ENCODE measurements around the gene KRT77. TPM values are rescaled to one million over a fixed set of nuclear protein-coding genes. Genes with fewer than 3 reads are reported as not detected.
"Not testable (repeated sequence)": the region's sequence is repeated elsewhere in the genome, so short reads cannot be mapped to it uniquely, and the experiment has no call there.

KRT77 gene
- total RNA-seq, 1 donor from 2014 or later: not detected

- no peaks in the 10 kb centered on the region for H3K36me3 ChIP-seq (ENCODE audit: control insufficient read depth in 3 of 3, insufficient read depth in 3 of 3, low read length in 3 of 3)
- H3K27me3 ChIP-seq (ENCODE audit: control insufficient read depth in 3 of 3, insufficient read depth in 3 of 3, low read length in 3 of 3): peaks cover 5 to 22% (median 7%) of the 10 kb centered on the region in 3 donors
- no peaks in the 10 kb centered on the region for H3K9me3 ChIP-seq (ENCODE audit: control insufficient read depth in 3 of 3, low read length in 3 of 3)
- H3K4me1 ChIP-seq (ENCODE audit: control insufficient read depth in 3 of 3, insufficient read depth in 3 of 3, low read length in 3 of 3): no peaks in the 10 kb centered on the region
- H3K27ac ChIP-seq (ENCODE audit: low read depth, low read length): no peak overlapping the region
- no peak overlapping the region for H3K9ac ChIP-seq (ENCODE audit: low read depth in 1 of 3, low read length in 3 of 3)
- H3K4me3 ChIP-seq (ENCODE audit: low read length in 3 of 3): no peak overlapping the region
Observed at GRCh38 chr12:52672321-52672933, 30.9 kb downstream of the KRT77 start.

GRCh38 chr12:52670961-52671360 lies 32.4 kb downstream of the KRT77 start:
- Histone ChIP-seq H3K4me1 (ENCODE audit: control insufficient read depth in 3 of 3, insufficient read depth in 3 of 3, low read length in 3 of 3) (no peaks in the 10 kb centered on the region), H3K36me3 (ENCODE audit: control insufficient read depth in 3 of 3, insufficient read depth in 3 of 3, low read length in 3 of 3) (no peaks in the 10 kb centered on the region), H3K9me3 (ENCODE audit: control insufficient read depth in 3 of 3, low read length in 3 of 3) (no peaks in the 10 kb centered on the region), H3K9ac (ENCODE audit: low read depth in 1 of 3, low read length in 3 of 3) (no peak overlapping the region), H3K27ac (ENCODE audit: low read depth, low read length) (no peak overlapping the region), H3K4me3 (ENCODE audit: low read length in 3 of 3) (no peak overlapping the region), H3K27me3 (ENCODE audit: control insufficient read depth in 3 of 3, insufficient read depth in 3 of 3, low read length in 3 of 3) (peaks cover 3 to 14% (median 12%) of the 10 kb centered on the region in 3 donors)

GRCh38 chr12:52670506-52670905 lies 32.8 kb downstream of the KRT77 start:
- no peak overlapping the region for H3K9ac ChIP-seq (ENCODE audit: low read depth in 1 of 3, low read length in 3 of 3)
- H3K27me3 ChIP-seq (ENCODE audit: control insufficient read depth in 3 of 3, insufficient read depth in 3 of 3, low read length in 3 of 3): peaks cover 3 to 16% (median 13%) of the 10 kb centered on the region in 3 donors
- H3K27ac ChIP-seq (ENCODE audit: low read depth, low read length): no peak overlapping the region

GRCh38 chr12:52669941-52670340 lies 33.4 kb downstream of the KRT77 start:
- H3K27ac ChIP-seq (ENCODE audit: low read depth, low read length); H3K4me3 ChIP-seq (ENCODE audit: low read length in 3 of 3); H3K9me3 ChIP-seq (ENCODE audit: control insufficient read depth in 3 of 3, low read length in 3 of 3); H3K4me1 ChIP-seq (ENCODE audit: control insufficient read depth in 3 of 3, insufficient read depth in 3 of 3, low read length in 3 of 3); H3K9ac ChIP-seq (ENCODE audit: low read depth in 1 of 3, low read length in 3 of 3); H3K36me3 ChIP-seq (ENCODE audit: control insufficient read depth in 3 of 3, insufficient read depth in 3 of 3, low read length in 3 of 3): not testable (repeated sequence)
- peaks cover 6 to 21% (median 19%) of the 10 kb centered on the region in 3 donors for H3K27me3 ChIP-seq (ENCODE audit: control insufficient read depth in 3 of 3, insufficient read depth in 3 of 3, low read length in 3 of 3)

More at GRCh38 chr12:52670506-52670905, 32.8 kb downstream of the KRT77 start:
- Histone ChIP-seq H3K9me3 (ENCODE audit: control insufficient read depth in 3 of 3, low read length in 3 of 3) (no peaks in the 10 kb centered on the region), H3K36me3 (ENCODE audit: control insufficient read depth in 3 of 3, insufficient read depth in 3 of 3, low read length in 3 of 3) (no peaks in the 10 kb centered on the region), H3K4me3 (ENCODE audit: low read length in 3 of 3) (no peak overlapping the region), H3K4me1 (ENCODE audit: control insufficient read depth in 3 of 3, insufficient read depth in 3 of 3, low read length in 3 of 3) (no peaks in the 10 kb centered on the region)

GRCh38 chr12:52669426-52669825 lies 33.9 kb downstream of the KRT77 start:
- Histone ChIP-seq H3K4me3 (ENCODE audit: low read length in 3 of 3) (no peak overlapping the region), H3K9ac (ENCODE audit: low read depth in 1 of 3, low read length in 3 of 3) (no peak overlapping the region), H3K36me3 (ENCODE audit: control insufficient read depth in 3 of 3, insufficient read depth in 3 of 3, low read length in 3 of 3) (no peaks in the 10 kb centered on the region), H3K27ac (ENCODE audit: low read depth, low read length) (no peak overlapping the region), H3K4me1 (ENCODE audit: control insufficient read depth in 3 of 3, insufficient read depth in 3 of 3, low read length in 3 of 3) (no peaks in the 10 kb centered on the region), H3K9me3 (ENCODE audit: control insufficient read depth in 3 of 3, low read length in 3 of 3) (no peaks in the 10 kb centered on the region), H3K27me3 (ENCODE audit: control insufficient read depth in 3 of 3, insufficient read depth in 3 of 3, low read length in 3 of 3) (peaks cover 10 to 21% (median 19%) of the 10 kb centered on the region in 3 donors)

GRCh38 chr12:52667931-52668330 lies 35.4 kb downstream of the KRT77 start:
- Histone ChIP-seq H3K27me3 (ENCODE audit: control insufficient read depth in 3 of 3, insufficient read depth in 3 of 3, low read length in 3 of 3) (peaks cover 16 to 21% (median 18%) of the 10 kb centered on the region in 3 donors), H3K4me1 (ENCODE audit: control insufficient read depth in 3 of 3, insufficient read depth in 3 of 3, low read length in 3 of 3) (no peaks in the 10 kb centered on the region), H3K9me3 (ENCODE audit: control insufficient read depth in 3 of 3, low read length in 3 of 3) (no peaks in the 10 kb centered on the region), H3K36me3 (ENCODE audit: control insufficient read depth in 3 of 3, insufficient read depth in 3 of 3, low read length in 3 of 3) (no peaks in the 10 kb centered on the region), H3K9ac (ENCODE audit: low read depth in 1 of 3, low read length in 3 of 3) (no peak overlapping the region), H3K4me3 (ENCODE audit: low read length in 3 of 3) (no peak overlapping the region), H3K27ac (ENCODE audit: low read depth, low read length) (no peak overlapping the region)

- no peak overlapping the region for H3K4me3 ChIP-seq (ENCODE audit: low read length in 3 of 3)
- H3K27ac ChIP-seq (ENCODE audit: low read depth, low read length): no peak overlapping the region
- H3K9ac ChIP-seq (ENCODE audit: low read depth in 1 of 3, low read length in 3 of 3): no peak overlapping the region
- H3K9me3 ChIP-seq (ENCODE audit: control insufficient read depth in 3 of 3, low read length in 3 of 3): no peaks in the 10 kb centered on the region
- H3K36me3 ChIP-seq (ENCODE audit: control insufficient read depth in 3 of 3, insufficient read depth in 3 of 3, low read length in 3 of 3): no peaks in the 10 kb centered on the region
- H3K4me1 ChIP-seq (ENCODE audit: control insufficient read depth in 3 of 3, insufficient read depth in 3 of 3, low read length in 3 of 3): no peaks in the 10 kb centered on the region
- H3K27me3 ChIP-seq (ENCODE audit: control insufficient read depth in 3 of 3, insufficient read depth in 3 of 3, low read length in 3 of 3): peaks cover 16 to 21% (median 18%) of the 10 kb centered on the region in 3 donors
Observed at GRCh38 chr12:52667509-52667908, 35.8 kb downstream of the KRT77 start.

GRCh38 chr12:52666471-52666870 lies 36.9 kb downstream of the KRT77 start:
- no peak overlapping the region for H3K4me3 ChIP-seq (ENCODE audit: low read length in 3 of 3)
- no peaks in the 10 kb centered on the region for H3K36me3 ChIP-seq (ENCODE audit: control insufficient read depth in 3 of 3, insufficient read depth in 3 of 3, low read length in 3 of 3)
- H3K27ac ChIP-seq (ENCODE audit: low read depth, low read length): no peak overlapping the region
- H3K27me3 ChIP-seq (ENCODE audit: control insufficient read depth in 3 of 3, insufficient read depth in 3 of 3, low read length in 3 of 3): peaks cover 16 to 21% (median 18%) of the 10 kb centered on the region in 3 donors
- H3K4me1 ChIP-seq (ENCODE audit: control insufficient read depth in 3 of 3, insufficient read depth in 3 of 3, low read length in 3 of 3): no peaks in the 10 kb centered on the region
- no peak overlapping the region for H3K9ac ChIP-seq (ENCODE audit: low read depth in 1 of 3, low read length in 3 of 3)
- H3K9me3 ChIP-seq (ENCODE audit: control insufficient read depth in 3 of 3, low read length in 3 of 3): no peaks in the 10 kb centered on the region

- Histone ChIP-seq H3K9me3 (ENCODE audit: control insufficient read depth in 3 of 3, low read length in 3 of 3) (no peaks in the 10 kb centered on the region), H3K27me3 (ENCODE audit: control insufficient read depth in 3 of 3, insufficient read depth in 3 of 3, low read length in 3 of 3) (peaks cover 16 to 29% (median 24%) of the 10 kb centered on the region in 3 donors), H3K4me3 (ENCODE audit: low read length in 3 of 3) (no peak overlapping the region), H3K4me1 (ENCODE audit: control insufficient read depth in 3 of 3, insufficient read depth in 3 of 3, low read length in 3 of 3) (no peaks in the 10 kb centered on the region), H3K9ac (ENCODE audit: low read depth in 1 of 3, low read length in 3 of 3) (no peak overlapping the region), H3K36me3 (ENCODE audit: control insufficient read depth in 3 of 3, insufficient read depth in 3 of 3, low read length in 3 of 3) (no peaks in the 10 kb centered on the region), H3K27ac (ENCODE audit: low read depth, low read length) (no peak overlapping the region)
Observed at GRCh38 chr12:52663420-52663819, 39.9 kb downstream of the KRT77 start.

GRCh38 chr12:52662918-52663229 lies 40.5 kb downstream of the KRT77 start:
- H3K9me3 ChIP-seq (ENCODE audit: control insufficient read depth in 3 of 3, low read length in 3 of 3): no peaks in the 10 kb centered on the region
- H3K4me1 ChIP-seq (ENCODE audit: control insufficient read depth in 3 of 3, insufficient read depth in 3 of 3, low read length in 3 of 3): no peaks in the 10 kb centered on the region
- no peak overlapping the region for H3K27ac ChIP-seq (ENCODE audit: low read depth, low read length)
- peaks cover 16 to 34% (median 24%) of the 10 kb centered on the region in 3 donors for H3K27me3 ChIP-seq (ENCODE audit: control insufficient read depth in 3 of 3, insufficient read depth in 3 of 3, low read length in 3 of 3)
- no peaks in the 10 kb centered on the region for H3K36me3 ChIP-seq (ENCODE audit: control insufficient read depth in 3 of 3, insufficient read depth in 3 of 3, low read length in 3 of 3)
- H3K9ac ChIP-seq (ENCODE audit: low read depth in 1 of 3, low read length in 3 of 3): no peak overlapping the region
- no peak overlapping the region for H3K4me3 ChIP-seq (ENCODE audit: low read length in 3 of 3)
